DOHH2 (cell line): ENCODE data around the gene ZNF683.

ENCODE experiments used
- CTCF ChIP-seq: fragments of 200-600 bp; sonication (generic); IDR thresholded peaks from one replicate; pipeline ENCODE4 v1.5.1; 2014; ENCODE audit warnings: antibody characterized with exemption, mild to moderate bottlenecking, low read depth, low read length; ENCODE audit not compliant: poor library complexity, severe bottlenecking
- EZH2phosphoT487 ChIP-seq: fragments of 200-600 bp; sonication (generic); IDR thresholded peaks from 2 replicates; pipeline ENCODE4 v1.6.1; 2017; ENCODE audit warnings: borderline replicate concordance, mild to moderate bottlenecking, antibody characterized with exemption, low read length, moderate library complexity, mixed read lengths

- TF ChIP-seq CTCF (no peak), EZH2phosphoT487 (no peak)
These were observed 22.7 kb downstream of the ZNF683 start for GRCh38 chr1:26349877-26350244.
